Measurements from ENCODE around the gene NAPA. TPM values are rescaled to one million over a fixed set of nuclear protein-coding genes. Genes with fewer than 3 reads are reported as not detected.
A peak's percentile ranks its signal among the peaks of the same experiment; 100 is the strongest.

NAPA gene
- total RNA-seq, 1 experiment from 2014 or later, result 61.3 TPM

- TF ChIP-seq IRF1 (CRISPR knock-in tag; IDR thresholded peaks at IDR 0.05) (no peak), TP53 (CRISPR knock-in tag; IDR thresholded peaks at IDR 0.05) (no peak)
Observed at GRCh38 chr19:47509973-47510372, 4.9 kb downstream of the NAPA start (continued).

GRCh38 chr19:47509170-47509847 is 5.6 kb downstream of the NAPA start:
- no peak for ATAC-seq
- Mint-ChIP-seq H3K4me3 (no peak overlapping the region), H3K9me3 (no peaks in the 10 kb centered on the region), H3K27me3 (ENCODE audit: low read depth) (no peaks in the 10 kb centered on the region), H3K27ac (peak overlapping the region; percentile 49; the same call in 1 of the 2 replicates), H3K4me1 (peaks cover 18% of the 10 kb centered on the region), H3K36me3 (no peaks in the 10 kb centered on the region)
- CTCF ChIA-PET, result interaction anchor here (0.6 to 5.7 kb wide), 3 partner anchors 26 to 1706 kb away, joined by 4 to 41 read pairs (median 14); partner anchors contain the start of gene KPTN
- DNase-seq (ENCODE audit: low spot score), result no peak
- TF ChIP-seq HMGA2 (CRISPR knock-in tag; IDR thresholded peaks at IDR 0.05) (peak; percentile 93), CTCF (IDR thresholded peaks at IDR 0.05) (no peak)
- POLR2A ChIA-PET, result no interaction called here

GRCh38 chr19:47508721-47509120 is 6.1 kb downstream of the NAPA start:
- Mint-ChIP-seq H3K4me3 (no peak overlapping the region), H3K4me1 (peaks cover 12% of the 10 kb centered on the region), H3K27ac (no peak overlapping the region), H3K9me3 (no peaks in the 10 kb centered on the region), H3K36me3 (no peaks in the 10 kb centered on the region), H3K27me3 (ENCODE audit: low read depth) (no peaks in the 10 kb centered on the region)
- POLR2A ChIA-PET, result no interaction called here
- DNase-seq (ENCODE audit: low spot score) (no peak), ATAC-seq (no peak)
- TF ChIP-seq ZNF121 (CRISPR knock-in tag; IDR thresholded peaks at IDR 0.05) (peak; percentile 89), FOXP4 (CRISPR knock-in tag; IDR thresholded peaks at IDR 0.05) (no peak)
- CTCF ChIA-PET, result interaction anchor here (1.1 to 5.7 kb wide), 3 partner anchors 25 to 198 kb away, joined by 4 to 41 read pairs (median 14); partner anchors contain the start of gene KPTN

GRCh38 chr19:47507924-47508553 is 6.8 kb downstream of the NAPA start:
- DNase-seq (ENCODE audit: low spot score) (no peak), ATAC-seq (peak; percentile 61)
- Mint-ChIP-seq H3K4me1 (peaks cover 6% of the 10 kb centered on the region), H3K36me3 (no peaks in the 10 kb centered on the region), H3K27ac (no peak overlapping the region), H3K9me3 (no peaks in the 10 kb centered on the region), H3K4me3 (no peak overlapping the region), H3K27me3 (ENCODE audit: low read depth) (no peaks in the 10 kb centered on the region)
- ChIA-PET POLR2A (no interaction called here), CTCF (interaction anchor here (0.6 to 5.7 kb wide), 5 partner anchors 24 to 205 kb away, joined by 3 to 41 read pairs (median 4); partner anchors contain the start of genes EHD2 and KPTN)
- no peak for TF ChIP-seq ZNF263 (CRISPR knock-in tag; IDR thresholded peaks at IDR 0.05; ENCODE audit: low read depth)
- no peak for TF ChIP-seq MLX (CRISPR knock-in tag; IDR thresholded peaks at IDR 0.05)
- TF ChIP-seq OVOL2 (CRISPR knock-in tag; IDR thresholded peaks at IDR 0.05; ENCODE audit: borderline replicate concordance), result no peak
- TF ChIP-seq NR2C2 (CRISPR knock-in tag; IDR thresholded peaks at IDR 0.05), result no peak
- no peak for TF ChIP-seq ZNF532 (CRISPR knock-in tag; IDR thresholded peaks at IDR 0.05; ENCODE audit: borderline replicate concordance)
- no peak for TF ChIP-seq ESRRA (CRISPR knock-in tag; IDR thresholded peaks at IDR 0.05; ENCODE audit: borderline replicate concordance)
- no peak for TF ChIP-seq PRDM15 (CRISPR knock-in tag; IDR thresholded peaks at IDR 0.05)
- TF ChIP-seq SMAD3 (CRISPR knock-in tag; IDR thresholded peaks at IDR 0.05; ENCODE audit: borderline replicate concordance), result no peak
